Neural cell (in vitro differentiated cells): Measurements from ENCODE around the gene ANKRD22. TPM values are rescaled to one million over a fixed set of nuclear protein-coding genes. Genes with fewer than 3 reads are reported as not detected.
"Not testable (repeated sequence)": the region's sequence is repeated elsewhere in the genome, so short reads cannot be mapped to it uniquely, and the experiment has no call there.

Experiments
- H2AFZ ChIP-seq: fragments of 200-600, 300-800 bp; sonication (generic), shearing (Covaris generic); 2 replicates; pipeline ENCODE4 v1.6.0; 2014; ENCODE audit warnings: low read depth, mild to moderate bottlenecking, antibody characterized with exemption, low read length, moderate library complexity
- H3F3A ChIP-seq: fragments of 200-600 bp; shearing (Covaris generic); 2 replicates; pipeline ENCODE4 v1.6.1; 2016; ENCODE audit warnings: mild to moderate bottlenecking, moderate library complexity, mixed read lengths, antibody characterized with exemption, low read length; ENCODE audit not compliant: insufficient read depth, poor library complexity, severe bottlenecking
- H3K27ac ChIP-seq: fragments of 200-600, 300-800 bp; sonication (generic), shearing (Covaris generic); 2 replicates; pipeline ENCODE4 v1.5.1; 2014; ENCODE audit warnings: mild to moderate bottlenecking, low read length, moderate library complexity
- H3K27me3 ChIP-seq: fragments of 300-800, 200-600 bp; sonication (generic), shearing (Covaris generic); 2 replicates; pipeline ENCODE4 v1.6.0; 2014; ENCODE audit warnings: mild to moderate bottlenecking, low read depth, low read length, moderate library complexity; ENCODE audit not compliant: insufficient read depth
- H3K36me3 ChIP-seq: fragments of 300-800, 200-600 bp; sonication (generic), shearing (Covaris generic); 2 replicates; pipeline ENCODE4 v1.5.1; 2014; ENCODE audit warnings: mild to moderate bottlenecking, antibody characterized with exemption, low read length, moderate library complexity; ENCODE audit not compliant: insufficient read depth
- H3K4me2 ChIP-seq: fragments of 300-800, 200-600 bp; sonication (generic), shearing (Covaris generic); 2 replicates; pipeline ENCODE4 v1.6.0; 2014; ENCODE audit warnings: mild to moderate bottlenecking, low read length
- H3K4me3 ChIP-seq: fragments of 300-800, 200-600 bp; sonication (generic), shearing (Covaris generic); 2 replicates; pipeline ENCODE4 v1.5.1; 2014; ENCODE audit warnings: mild to moderate bottlenecking, low read length, moderate library complexity
- H3K79me2 ChIP-seq: fragments of 200-600 bp; shearing (Covaris generic); replicated peaks from 2 replicates; pipeline ENCODE4 v1.6.0; 2014; ENCODE audit warnings: mild to moderate bottlenecking, low read length, moderate library complexity; ENCODE audit not compliant: insufficient read depth
- H3K9ac ChIP-seq: fragments of 300-800, 200-600 bp; sonication (generic), shearing (Covaris generic); 2 replicates; pipeline ENCODE4 v1.6.1; 2016; ENCODE audit warnings: mild to moderate bottlenecking, low read length, mixed read lengths
- H3K9me2 ChIP-seq: fragments of 200-600 bp; shearing (Covaris generic); 2 replicates; pipeline ENCODE4 v1.6.1; 2016; ENCODE audit warnings: mild to moderate bottlenecking, low read length, mixed read lengths; ENCODE audit not compliant: insufficient read depth
- H3K9me3 ChIP-seq: fragments of 200-600, 300-800 bp; sonication (generic), shearing (Covaris generic); 2 replicates; pipeline ENCODE4 v1.6.1; 2016; ENCODE audit warnings: mild to moderate bottlenecking, mixed run types, low read length, moderate library complexity, mixed read lengths
- H4K20me1 ChIP-seq: fragments of 200-600 bp; shearing (Covaris generic); 2 replicates; pipeline ENCODE4 v1.6.1; 2016; ENCODE audit warnings: mild to moderate bottlenecking, mixed run types; ENCODE audit not compliant: insufficient read depth
- CTCF ChIP-seq: fragments of 450-650 bp; IDR thresholded peaks from 2 replicates; pipeline ENCODE4 v1.5.1; 2014; ENCODE audit warnings: antibody characterized with exemption, mild to moderate bottlenecking, moderate library complexity; ENCODE audit not compliant: poor library complexity, severe bottlenecking
- EP300 ChIP-seq: fragments of 450-650 bp; conservative IDR thresholded peaks from 2 replicates; pipeline ENCODE4 v1.6.1; 2014; ENCODE audit warnings: antibody characterized with exemption, mild to moderate bottlenecking, moderate library complexity; ENCODE audit not compliant: poor library complexity, severe bottlenecking
- EZH2 ChIP-seq: fragments of 200-600, 300-800 bp; shearing (Covaris generic), sonication (generic); IDR thresholded peaks from 2 replicates; pipeline ENCODE4 v1.6.1; 2014; ENCODE audit warnings: antibody characterized with exemption, low read length, borderline replicate concordance, mild to moderate bottlenecking; ENCODE audit not compliant: insufficient read depth, poor library complexity, severe bottlenecking
- MXI1 ChIP-seq: fragments of 450-650 bp; conservative IDR thresholded peaks from 2 replicates; pipeline ENCODE4 v1.6.1; 2014; ENCODE audit warnings: antibody characterized with exemption, mild to moderate bottlenecking; ENCODE audit not compliant: poor library complexity, severe bottlenecking
- POLR2AphosphoS5 ChIP-seq: IDR thresholded peaks from 2 replicates; pipeline ENCODE4 v1.6.1; 2012
- RAD21 ChIP-seq: fragments of 450-650 bp; conservative IDR thresholded peaks from 2 replicates; pipeline ENCODE4 v1.6.1; 2014; ENCODE audit warnings: antibody characterized with exemption, mild to moderate bottlenecking, moderate library complexity
- REST ChIP-seq: IDR thresholded peaks from 2 replicates; pipeline ENCODE4 v1.6.1; 2012; ENCODE audit warnings: borderline replicate concordance
- SMC3 ChIP-seq: fragments of 450-650 bp; conservative IDR thresholded peaks from 2 replicates; pipeline ENCODE4 v1.6.1; 2014; ENCODE audit warnings: antibody characterized with exemption, mild to moderate bottlenecking, moderate library complexity; ENCODE audit not compliant: poor library complexity
- TAF1 ChIP-seq: IDR thresholded peaks from 2 replicates; pipeline ENCODE4 v1.6.1; 2012; ENCODE audit warnings: low read depth
- polyA plus RNA-seq: library from polyadenylated mRNA; depleted of rRNA; stranded (reverse); fragments of >200 nt; gene quantifications from 2 replicates; pipeline ENCODE4 v1.2.3, GENCODE V29; 2014

ANKRD22 gene
- polyA plus RNA-seq, 1 donor from 2014 or later, result 0.57 TPM

GRCh38 chr10:88840104-88840503 lies 11.5 kb downstream of the ANKRD22 start:
- H3K27me3 ChIP-seq, result no peaks in the 10 kb centered on the region
- H3F3A ChIP-seq, result no peaks in the 10 kb centered on the region
- no peak overlapping the region for H3K4me2 ChIP-seq
- no peak overlapping the region for H3K27ac ChIP-seq
- H4K20me1 ChIP-seq, result no peaks in the 10 kb centered on the region
- no peak overlapping the region for H2AFZ ChIP-seq
- H3K9me3 ChIP-seq, result no peaks in the 10 kb centered on the region
- no peaks in the 10 kb centered on the region for H3K79me2 ChIP-seq
- no peaks in the 10 kb centered on the region for H3K36me3 ChIP-seq
- no peak overlapping the region for H3K4me3 ChIP-seq
- TF ChIP-seq POLR2AphosphoS5 (no peak), RAD21 (no peak), EZH2 (no peak), TAF1 (no peak), SMC3 (no peak), REST (no peak), MXI1 (no peak), CTCF (no peak), EP300 (no peak)
- no peak overlapping the region for H3K9ac ChIP-seq
- no peaks in the 10 kb centered on the region for H3K9me2 ChIP-seq

- Histone ChIP-seq H3K79me2 (no peaks in the 10 kb centered on the region), H3K4me2 (no peak overlapping the region), H3K9me3 (no peaks in the 10 kb centered on the region), H3K4me3 (no peak overlapping the region), H2AFZ (no peak overlapping the region), H3K9me2 (no peaks in the 10 kb centered on the region), H3K27ac (no peak overlapping the region), H3F3A (no peaks in the 10 kb centered on the region), H4K20me1 (no peaks in the 10 kb centered on the region), H3K27me3 (no peaks in the 10 kb centered on the region), H3K9ac (no peak overlapping the region), H3K36me3 (no peaks in the 10 kb centered on the region)
- TF ChIP-seq POLR2AphosphoS5, result no peak
- TF ChIP-seq SMC3, result no peak
- no peak for TF ChIP-seq EZH2
- TF ChIP-seq EP300, result no peak
- TF ChIP-seq TAF1, result no peak
- TF ChIP-seq CTCF, result no peak
- no peak for TF ChIP-seq MXI1
- TF ChIP-seq REST, result no peak
- no peak for TF ChIP-seq RAD21
These were observed 12.8 kb downstream of the ANKRD22 start for GRCh38 chr10:88838766-88839350.

- not testable (repeated sequence) for H4K20me1 ChIP-seq, H3K4me2 ChIP-seq, H3K4me3 ChIP-seq, H3K36me3 ChIP-seq, H2AFZ ChIP-seq, H3K9me2 ChIP-seq, H3K27ac ChIP-seq, H3K9me3 ChIP-seq, H3K79me2 ChIP-seq, H3F3A ChIP-seq, H3K9ac ChIP-seq, H3K27me3 ChIP-seq
These were observed 14.0 kb downstream of the ANKRD22 start for GRCh38 chr10:88837632-88838031.
